NCI-H2171 (cell line): ENCODE data around the gene C17orf58.
"Not testable (repeated sequence)": the region's sequence is repeated elsewhere in the genome, so short reads cannot be mapped to it uniquely, and the experiment has no call there.

ENCODE experiments used
- DNase-seq: peaks from one replicate; lab custom pipeline; 2025; lab: John Stamatoyannopoulos, UW

C17orf58 gene

DNA sequence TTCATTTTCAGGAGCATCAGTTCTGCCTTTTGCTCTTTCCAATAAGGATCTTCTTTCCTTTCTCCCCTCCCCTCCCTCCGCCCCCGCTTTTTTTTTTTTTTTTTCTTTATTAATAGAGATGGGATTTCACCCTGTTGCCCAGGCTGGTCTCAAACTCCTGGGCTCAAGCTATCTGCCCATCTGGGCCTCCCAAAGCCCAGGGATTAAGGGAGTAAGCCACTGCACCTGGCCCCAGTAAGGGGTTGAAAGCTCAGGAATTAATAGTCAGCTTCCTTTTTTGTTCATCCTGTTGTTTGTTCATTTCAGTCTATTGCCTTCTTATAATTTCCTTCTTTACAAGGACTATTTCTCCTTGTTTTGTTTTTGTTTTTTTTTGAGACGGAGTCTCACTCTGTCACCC, 7.9 kb upstream of the C17orf58 start:
- DNase-seq: no peak

GRCh38 chr17:67999291-67999911, 3.1 kb upstream of the C17orf58 start:
- DNase-seq: no peak

- no peak for DNase-seq
Observed at GRCh38 chr17:67998466-67998865, 2.2 kb upstream of the C17orf58 start.

GRCh38 chr17:67995570-67996263, 552 bp downstream of the C17orf58 start:
- no peak for DNase-seq

DNA sequence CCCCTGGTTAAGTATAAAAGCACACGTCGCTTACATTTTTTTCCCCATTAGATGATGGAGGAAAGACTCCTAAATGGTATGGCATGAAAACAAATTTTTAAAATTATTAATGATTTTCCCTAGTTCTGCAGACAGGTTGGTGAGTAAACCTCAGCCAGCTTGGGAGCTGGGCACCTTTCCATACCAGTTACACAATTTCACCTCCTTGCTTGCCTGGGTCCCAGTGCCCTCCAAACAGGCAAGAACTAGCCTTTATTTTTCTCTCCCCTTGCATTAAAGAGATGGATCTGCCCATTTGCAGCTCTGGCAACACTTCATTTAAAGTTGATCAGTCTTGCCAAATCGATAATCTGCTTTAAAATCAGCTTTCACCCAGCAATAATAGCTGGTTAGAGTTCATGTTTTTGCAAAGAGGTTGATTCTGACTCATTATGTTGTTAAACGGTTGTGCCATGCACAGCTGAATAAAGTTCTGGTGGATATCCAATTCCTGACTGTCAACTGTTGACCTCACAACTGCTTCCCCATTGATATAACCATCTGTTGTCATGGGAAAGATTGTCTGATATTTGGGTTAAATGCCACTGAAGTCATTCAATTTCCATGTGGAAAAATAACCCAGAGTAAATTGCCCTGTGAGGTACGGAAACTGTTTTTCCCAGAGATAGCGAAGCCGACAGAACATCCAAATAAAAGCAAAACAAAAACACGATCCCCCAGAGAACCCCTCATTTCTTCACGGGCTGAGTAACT, 1.3 kb downstream of the C17orf58 start:
- DNase-seq: no peak

DNA sequence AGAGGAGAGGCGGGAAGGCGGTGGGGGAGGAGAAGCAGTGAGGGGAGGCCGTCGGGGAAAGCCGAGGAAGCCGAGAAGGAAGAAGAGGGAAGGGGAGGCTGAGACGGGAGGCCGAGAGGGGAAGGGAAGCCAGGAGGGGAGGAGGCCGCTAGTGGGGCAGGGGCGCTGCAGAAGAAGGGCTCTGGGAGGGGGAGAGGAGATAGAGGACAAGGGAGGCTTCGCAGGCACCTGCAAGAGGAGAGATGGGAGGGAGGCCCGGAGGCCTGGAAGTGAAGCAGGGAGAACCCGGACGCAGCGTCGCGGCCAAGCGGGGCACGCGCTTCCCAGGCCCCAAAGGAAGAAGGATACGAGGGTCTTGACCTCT, 2.3 kb downstream of the C17orf58 start:
- DNase-seq: no peak

DNA sequence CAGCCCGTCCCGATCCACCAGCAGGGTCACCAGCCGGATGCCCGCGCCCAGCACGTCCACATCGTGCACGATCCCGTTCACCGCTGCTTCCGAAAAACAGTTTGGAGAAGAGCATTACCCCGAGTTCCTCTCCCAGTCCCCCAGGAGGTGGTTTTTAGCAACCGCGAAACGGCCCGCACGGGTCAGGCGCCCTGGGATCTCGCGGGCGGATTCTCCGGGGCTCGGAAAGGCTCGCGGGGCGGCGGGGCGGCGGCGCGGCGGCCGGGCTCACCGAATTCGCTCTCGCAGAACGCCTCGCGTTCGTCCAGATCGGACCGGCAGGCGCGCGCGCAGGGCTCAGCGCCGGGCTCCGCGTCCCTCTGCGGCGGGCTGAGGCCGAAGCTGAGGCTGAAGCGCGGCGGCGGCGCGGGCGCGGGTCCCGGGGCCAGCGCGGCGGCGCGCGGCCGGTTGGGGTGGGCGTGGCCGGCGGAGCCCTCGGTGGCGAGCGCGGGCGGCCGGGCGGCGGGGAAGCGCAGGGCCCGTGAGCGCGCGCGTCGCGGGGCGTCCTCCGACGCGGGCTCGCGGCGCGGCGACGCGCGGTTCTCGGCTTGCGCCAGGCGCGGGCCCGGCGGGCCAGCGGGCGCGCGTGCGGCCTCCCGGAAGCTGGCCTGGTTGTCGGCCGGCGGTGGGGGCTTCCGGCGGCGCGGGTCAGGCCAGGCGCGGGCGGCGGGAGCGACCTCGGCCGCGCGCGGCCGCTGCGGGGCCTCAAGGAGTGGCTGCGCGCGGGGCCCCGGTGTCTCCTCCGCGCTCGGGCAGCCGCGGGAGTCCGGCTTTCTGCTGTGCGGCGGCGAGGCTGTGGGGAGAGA, 2.9 kb downstream of the C17orf58 start:
- DNase-seq: peak; percentile 72

- no peak for DNase-seq
Observed at GRCh38 chr17:67992548-67993152, 3.6 kb downstream of the C17orf58 start.

DNA sequence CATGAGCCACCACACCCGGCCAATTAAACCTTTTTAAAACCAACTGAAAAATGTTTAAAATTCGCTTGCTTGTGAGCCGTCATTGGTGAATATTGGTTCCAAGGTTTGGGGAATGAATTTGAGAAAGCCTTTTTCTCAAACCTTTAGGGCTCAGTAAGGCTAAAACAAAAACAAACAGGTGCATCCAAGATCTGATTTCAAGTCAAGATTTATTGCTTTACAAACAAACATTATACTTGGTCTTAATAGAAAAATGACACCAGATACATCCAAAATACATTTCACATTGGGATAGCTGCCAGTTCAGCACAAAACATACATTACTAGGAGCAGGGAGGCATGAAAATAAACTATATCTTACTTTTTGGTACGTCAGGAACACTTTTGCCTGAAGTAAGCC, 5.4 kb downstream of the C17orf58 start:
- DNase-seq: no peak

GRCh38 chr17:67983383-67983688, 12.9 kb downstream of the C17orf58 start:
- DNase-seq: no peak

DNA sequence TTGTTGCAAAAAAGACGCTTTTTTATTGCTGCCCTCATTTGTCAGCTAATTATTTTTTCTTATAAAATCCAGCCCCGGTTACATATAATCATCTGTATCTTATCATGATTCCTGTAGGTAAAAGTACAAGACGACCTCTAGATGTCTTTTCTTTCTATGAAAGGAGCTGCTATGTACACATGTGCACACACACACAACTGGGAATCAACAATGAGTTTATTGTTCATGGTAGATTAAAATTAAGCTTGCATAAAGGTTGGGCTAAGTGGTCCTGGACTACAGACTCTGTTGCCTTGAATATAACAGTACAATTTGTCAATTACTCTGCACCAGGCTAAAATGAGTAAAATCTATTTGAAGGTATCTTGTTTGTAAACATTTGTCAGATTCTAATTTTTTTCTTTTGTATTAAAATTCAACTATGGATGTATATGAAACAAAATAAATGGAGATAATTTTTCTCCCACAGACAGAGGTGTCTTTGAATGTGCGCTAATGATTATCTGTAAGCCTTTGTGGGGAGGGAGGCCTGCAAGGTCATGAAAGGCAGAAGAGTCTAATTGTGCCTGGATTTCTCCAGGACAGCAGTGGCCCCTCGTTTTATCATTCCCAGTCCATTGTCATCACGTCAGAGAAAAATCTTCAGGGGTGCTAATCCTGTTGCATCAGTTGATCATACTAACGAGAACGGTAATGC, 13.4 kb downstream of the C17orf58 start:
- DNase-seq: no peak

DNA sequence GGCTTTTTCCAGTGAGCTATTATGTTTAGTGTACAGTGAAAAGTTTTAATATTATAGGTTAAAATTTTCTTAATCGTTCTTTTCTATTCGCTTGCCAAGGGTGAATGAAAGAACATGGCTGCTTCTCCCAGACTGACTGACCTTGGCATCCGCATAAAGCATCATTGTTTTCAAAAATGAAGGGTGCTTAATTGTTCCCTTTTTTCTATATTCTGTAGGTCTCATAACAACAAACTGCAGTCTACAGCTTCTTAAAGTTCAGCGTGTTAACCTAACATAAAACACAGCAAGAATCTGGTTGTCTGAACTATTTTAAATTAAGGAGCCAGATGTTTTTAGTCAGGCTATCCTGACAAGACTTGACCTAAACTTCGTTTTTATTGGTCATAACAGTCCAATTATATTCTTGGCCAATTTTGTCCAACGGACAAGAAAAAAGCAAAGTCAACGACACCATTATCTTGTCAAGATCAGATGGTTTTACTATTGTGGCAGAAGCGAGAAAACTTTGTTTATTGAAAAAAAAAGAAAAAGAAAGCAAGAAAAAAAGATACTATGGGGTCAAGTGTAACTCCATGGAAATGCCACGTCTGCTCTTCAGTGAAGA, 14.1 kb downstream of the C17orf58 start:
- no peak for DNase-seq

DNA sequence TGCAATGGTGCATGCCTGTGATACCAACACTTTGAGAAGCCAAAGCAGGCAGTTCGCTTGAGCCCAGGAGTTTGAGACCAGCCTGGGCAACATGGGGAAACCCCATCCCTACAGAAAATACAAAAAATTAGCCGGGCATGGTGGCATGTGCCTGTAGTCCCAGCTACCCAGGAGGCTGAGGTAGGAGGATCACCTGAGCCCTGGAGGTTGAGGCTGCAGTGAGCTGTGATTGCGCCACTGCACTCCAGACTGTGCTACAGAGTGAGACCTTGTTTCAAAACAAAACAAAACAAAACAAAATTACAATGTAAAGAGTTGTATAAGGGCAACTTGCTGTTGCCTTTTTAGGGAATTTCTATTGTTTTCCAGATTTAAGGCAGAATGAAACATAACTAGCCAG, 15.4 kb downstream of the C17orf58 start:
- DNase-seq: not testable (repeated sequence)

GRCh38 chr17:67980456-67980855, 15.8 kb downstream of the C17orf58 start:
- no peak for DNase-seq

GRCh38 chr17:67976306-67976705, 20.0 kb downstream of the C17orf58 start:
- DNase-seq: not testable (repeated sequence)

- no peak for DNase-seq
Observed at GRCh38 chr17:67974598-67975066, 21.6 kb downstream of the C17orf58 start.

DNA sequence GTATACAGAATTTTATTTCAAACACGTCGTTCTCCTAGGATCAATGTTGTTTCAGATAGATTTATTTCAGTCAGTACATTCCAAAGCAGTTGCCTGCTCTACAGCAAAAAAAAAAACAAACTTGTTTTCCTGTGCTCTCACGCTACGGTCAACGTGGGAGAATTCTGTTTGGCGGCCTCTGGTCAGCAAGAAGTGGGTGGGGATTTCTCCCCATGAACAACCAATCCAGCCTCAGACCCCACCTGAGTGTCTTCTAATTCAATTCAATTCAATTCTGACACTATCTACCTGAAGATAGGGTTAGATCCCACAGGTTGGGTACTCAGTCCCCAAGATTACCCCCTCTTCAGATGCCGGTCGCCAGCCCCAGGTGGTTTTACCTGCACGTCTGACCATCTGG, 22.1 kb downstream of the C17orf58 start:
- no peak for DNase-seq

GRCh38 chr17:67970783-67971182, 25.5 kb downstream of the C17orf58 start:
- no peak for DNase-seq

- DNase-seq: peak; percentile 55
Observed at GRCh38 chr17:67963145-67963572, 33.1 kb downstream of the C17orf58 start.

DNA sequence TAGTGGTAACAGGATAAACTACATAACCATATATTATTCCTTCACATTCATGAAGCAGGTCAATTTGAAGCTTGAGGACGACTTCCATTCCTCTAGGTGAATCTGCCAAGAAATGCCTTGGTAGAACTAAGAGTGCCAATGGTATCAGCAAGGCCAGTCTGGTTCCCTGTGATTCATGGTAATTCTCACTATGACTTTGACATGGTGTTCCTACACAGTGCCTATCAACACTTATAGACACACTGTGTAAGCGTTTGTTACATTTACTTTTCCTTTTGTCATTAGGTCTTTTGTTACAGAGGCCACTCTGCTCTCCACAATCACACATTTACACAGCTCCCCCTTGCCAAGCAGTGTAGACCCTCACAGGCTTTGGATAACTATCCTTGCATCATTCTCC, 34.1 kb downstream of the C17orf58 start:
- not testable (repeated sequence) for DNase-seq

GRCh38 chr17:67960276-67960675, 36.0 kb downstream of the C17orf58 start:
- not testable (repeated sequence) for DNase-seq
